GM21390 (cell line): ENCODE measurements around the gene CIITA.
"Not testable (repeated sequence)": the region's sequence is repeated elsewhere in the genome, so short reads cannot be mapped to it uniquely, and the experiment has no call there.

Source experiments
- ATAC-seq: cut with Tn5 transposase; IDR thresholded peaks from one replicate; pipeline ENCODE4 v1.9.1; 2021; ENCODE audit not compliant: unreplicated experiment

Gene CIITA

GRCh38 chr16:10949424-10949970 lies 72.5 kb downstream of the CIITA start:
- peak; percentile 74 for ATAC-seq

- no peak for ATAC-seq
Measured at GRCh38 chr16:10950393-10950792, 73.4 kb downstream of the CIITA start.

DNA sequence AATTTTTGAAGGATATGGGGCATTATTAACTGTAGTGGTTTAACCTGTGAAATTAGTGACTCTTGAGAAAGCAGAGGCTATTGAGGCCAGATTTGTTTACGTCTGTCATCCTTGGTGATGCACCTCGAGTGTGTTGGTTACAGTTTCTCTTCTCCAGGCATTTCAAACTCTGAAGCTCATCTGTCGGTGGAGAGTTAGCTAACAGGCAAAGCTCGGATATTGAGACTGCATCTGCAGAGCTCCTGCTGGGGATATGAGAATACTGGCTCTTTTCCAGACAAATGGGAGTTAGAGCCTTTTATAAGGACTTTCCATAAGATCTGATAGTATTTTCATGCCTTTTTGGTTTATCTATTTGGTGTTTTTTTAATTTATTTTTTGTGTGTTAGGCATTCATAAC lies 74.0 kb downstream of the CIITA start:
- ATAC-seq = no peak

- no peak for ATAC-seq
Measured at GRCh38 chr16:10954903-10955302, 77.9 kb downstream of the CIITA start.

GRCh38 chr16:10957771-10958482 lies 80.9 kb downstream of the CIITA start:
- ATAC-seq = no peak

GRCh38 chr16:10959161-10959560 lies 82.2 kb downstream of the CIITA start:
- no peak for ATAC-seq

- ATAC-seq = no peak
Measured at GRCh38 chr16:10961231-10961630, 84.2 kb downstream of the CIITA start.

DNA sequence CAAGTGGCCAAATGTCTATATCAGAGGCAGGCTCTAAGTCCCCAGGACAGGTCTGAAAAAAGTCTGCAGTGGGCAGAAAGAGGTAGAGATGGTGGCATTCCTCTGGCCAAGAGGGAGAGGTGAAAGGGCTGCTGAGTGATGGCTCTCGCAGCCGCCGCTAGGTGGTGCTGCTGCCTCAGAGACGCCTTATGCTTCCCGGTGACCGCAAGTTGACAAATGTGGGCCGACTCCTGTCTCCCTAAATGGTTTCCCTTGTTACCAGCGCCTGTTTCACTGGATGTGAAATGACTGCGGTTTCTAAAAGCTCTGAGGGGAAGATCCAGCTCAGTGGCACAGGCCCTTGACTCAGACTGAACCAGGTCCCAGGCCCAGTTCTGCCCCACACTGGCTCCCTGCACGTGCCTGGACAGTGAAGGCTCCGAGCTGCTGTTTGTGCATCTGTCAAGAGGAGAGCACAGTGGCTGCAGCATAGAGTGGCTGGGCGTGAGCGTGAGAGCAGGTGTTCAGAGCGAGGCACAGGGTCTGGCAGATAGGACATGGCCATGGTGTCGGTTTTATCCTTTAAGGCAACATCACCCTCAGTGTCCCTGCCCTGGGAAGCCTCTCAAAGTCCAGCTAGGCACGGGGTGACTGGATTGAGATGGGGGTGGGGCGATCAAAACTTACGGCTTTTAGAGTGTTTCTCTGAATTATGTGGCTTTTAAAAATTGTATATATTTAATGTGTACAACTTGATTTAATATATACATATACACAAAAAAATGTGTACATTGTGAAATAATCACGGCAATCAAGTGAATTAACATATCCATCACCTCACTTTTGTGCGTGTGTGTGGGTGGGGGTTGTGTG lies 87.3 kb downstream of the CIITA start:
- ATAC-seq = no peak

- ATAC-seq = peak; percentile 46
Measured at GRCh38 chr16:10964891-10965326, 87.9 kb downstream of the CIITA start.

- ATAC-seq = peak; percentile 74
Measured at GRCh38 chr16:10965440-10966061, 88.5 kb downstream of the CIITA start.

DNA sequence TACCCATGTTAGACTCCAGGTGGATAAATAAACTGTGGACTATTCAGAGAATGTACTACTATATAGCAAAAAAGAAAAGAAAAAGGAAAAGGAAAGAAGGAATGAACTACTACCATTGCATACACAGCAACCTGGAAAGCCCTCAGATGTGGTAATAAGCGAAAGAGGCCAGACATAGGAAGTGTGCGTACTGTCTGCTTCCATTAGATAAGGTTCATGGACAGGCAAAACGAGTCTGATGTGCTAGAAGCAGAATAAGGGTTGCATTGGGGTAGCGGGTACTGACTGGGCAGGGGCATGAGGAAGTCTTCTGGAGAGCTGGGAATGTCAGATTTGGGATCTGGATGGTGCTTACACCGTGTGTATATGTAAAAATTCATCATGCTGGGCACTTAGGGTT lies 89.1 kb downstream of the CIITA start:
- ATAC-seq = no peak

GRCh38 chr16:10966559-10966958 lies 89.6 kb downstream of the CIITA start:
- not testable (repeated sequence) for ATAC-seq

GRCh38 chr16:10967986-10968385 lies 91.0 kb downstream of the CIITA start:
- no peak for ATAC-seq

GRCh38 chr16:10968498-10968897 lies 91.5 kb downstream of the CIITA start:
- ATAC-seq = no peak

GRCh38 chr16:10969615-10970014 lies 92.6 kb downstream of the CIITA start:
- no peak for ATAC-seq

GRCh38 chr16:10970065-10970464 lies 93.1 kb downstream of the CIITA start:
- ATAC-seq = no peak

- ATAC-seq = no peak
Measured at GRCh38 chr16:10971560-10971961, 94.6 kb downstream of the CIITA start.

GRCh38 chr16:10972108-10972818 lies 95.3 kb downstream of the CIITA start:
- ATAC-seq = no peak

- ATAC-seq = no peak
Measured at GRCh38 chr16:10972819-10973464, 95.9 kb downstream of the CIITA start.

DNA sequence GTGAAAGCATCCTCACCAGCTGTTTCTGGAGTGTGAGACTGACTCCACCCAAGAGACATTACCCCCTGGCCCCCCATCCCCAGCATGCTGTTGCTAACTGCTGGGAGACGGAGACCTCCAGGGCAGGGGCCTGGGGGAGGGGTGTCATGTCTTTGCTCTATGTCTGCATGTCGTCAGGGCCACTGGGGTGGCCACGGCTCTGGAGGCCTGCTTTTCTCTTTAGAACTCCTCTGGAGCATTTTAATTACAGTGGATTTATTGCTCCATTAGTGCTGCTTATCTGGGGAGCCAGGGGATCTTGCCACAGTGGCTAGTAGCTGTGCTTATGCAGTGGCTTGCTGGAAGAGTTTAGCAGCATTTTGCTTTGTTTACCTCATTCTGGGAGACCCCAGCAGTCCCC lies 99.6 kb downstream of the CIITA start:
- no peak for ATAC-seq
